ENCODE measurements around the gene KEL.

The KEL gene

DNA sequence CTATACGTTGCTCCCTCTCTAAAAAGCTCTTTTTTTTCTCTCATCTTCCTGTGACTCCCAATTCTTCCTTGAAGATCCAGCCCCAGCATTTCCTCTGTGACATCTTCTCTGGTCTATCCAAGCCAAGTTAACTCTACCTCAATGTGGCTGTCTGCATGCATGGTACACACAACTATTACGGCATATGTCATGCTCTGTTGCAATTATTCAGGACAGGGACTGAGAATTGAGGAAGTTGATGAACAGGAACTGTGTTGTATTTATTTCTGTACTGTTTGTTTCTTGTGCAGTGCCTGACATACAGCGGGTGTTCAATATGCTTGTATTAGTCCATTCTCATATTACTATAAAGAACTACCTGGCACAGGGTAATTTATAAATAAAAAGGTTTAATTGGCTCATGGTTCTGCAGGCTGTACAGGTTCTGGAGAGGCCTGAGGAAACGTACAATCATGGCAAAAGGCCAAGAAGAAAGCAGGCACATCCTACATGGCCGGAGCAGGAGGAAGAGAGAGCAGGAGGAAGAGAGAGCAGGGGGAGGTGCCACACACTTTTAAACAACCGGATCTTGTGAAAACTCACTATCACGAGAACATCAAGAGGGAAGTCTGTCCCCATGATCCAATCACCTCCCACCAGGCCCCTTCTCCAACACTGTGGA is 34.9 kb downstream of the KEL start:
- no peak for DNase-seq (ENCODE audit: low spot score)

DNA sequence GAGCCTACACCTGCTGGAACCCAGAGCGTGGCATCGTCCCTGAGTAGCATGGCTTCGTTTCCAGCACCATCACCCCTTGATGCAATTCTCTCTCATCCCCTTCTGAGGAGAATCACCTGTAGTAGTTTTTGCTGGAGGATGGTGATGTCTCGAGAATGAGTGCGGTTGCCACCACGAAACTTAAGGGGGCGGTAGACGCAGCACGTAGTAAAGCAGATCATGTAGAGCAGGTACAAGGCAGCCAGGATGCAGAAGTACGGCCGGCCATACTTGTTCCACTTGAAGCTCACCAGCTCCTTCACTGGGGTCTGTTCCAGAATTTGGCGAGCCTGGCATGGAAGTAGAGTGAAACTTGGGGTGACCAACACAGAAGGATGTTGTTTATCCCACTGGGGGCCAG is 36.8 kb downstream of the KEL start:
- DNase-seq (ENCODE audit: low spot score) = no peak

DNA sequence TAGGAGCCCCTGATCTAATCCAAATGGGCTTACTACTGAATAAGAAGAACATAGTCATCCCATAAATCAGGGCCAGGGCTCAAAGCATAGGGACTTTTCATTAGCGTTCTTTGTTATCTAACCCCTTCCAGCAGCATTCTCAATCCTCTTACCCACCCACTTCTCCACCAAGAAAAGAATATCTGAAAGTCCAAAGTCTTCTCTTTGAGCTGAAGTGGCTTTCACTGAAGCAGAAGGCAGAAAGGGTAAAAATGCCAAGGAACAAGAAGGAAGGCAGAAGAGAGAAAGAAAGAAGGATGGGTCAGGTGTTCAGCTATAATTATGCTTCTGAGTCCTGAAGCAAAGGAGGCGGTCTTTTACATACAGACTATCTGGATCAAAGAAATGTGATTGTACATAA is 38.8 kb downstream of the KEL start:
- DNase-seq (ENCODE audit: low spot score) = no peak

DNA sequence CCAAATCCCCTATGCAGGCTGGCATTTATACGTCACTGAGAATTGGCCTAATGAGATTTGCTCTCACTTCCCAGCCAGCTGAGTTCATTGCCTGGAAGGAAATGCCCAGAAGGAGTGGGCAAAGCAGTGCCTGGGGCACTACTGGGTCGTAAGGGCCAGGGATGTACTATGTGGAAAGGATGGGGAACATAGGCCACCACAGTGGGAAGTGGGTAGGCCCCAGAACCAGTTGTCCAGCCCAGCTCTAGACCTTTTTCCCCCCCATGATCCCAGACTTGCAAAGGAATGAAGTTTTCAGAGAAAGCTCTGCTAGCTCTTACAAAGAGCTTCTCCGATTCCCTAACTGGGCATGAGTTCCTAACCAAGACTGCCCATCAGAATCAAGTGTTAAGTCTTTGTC is 42.5 kb downstream of the KEL start:
- no peak for DNase-seq (ENCODE audit: low spot score)

DNA sequence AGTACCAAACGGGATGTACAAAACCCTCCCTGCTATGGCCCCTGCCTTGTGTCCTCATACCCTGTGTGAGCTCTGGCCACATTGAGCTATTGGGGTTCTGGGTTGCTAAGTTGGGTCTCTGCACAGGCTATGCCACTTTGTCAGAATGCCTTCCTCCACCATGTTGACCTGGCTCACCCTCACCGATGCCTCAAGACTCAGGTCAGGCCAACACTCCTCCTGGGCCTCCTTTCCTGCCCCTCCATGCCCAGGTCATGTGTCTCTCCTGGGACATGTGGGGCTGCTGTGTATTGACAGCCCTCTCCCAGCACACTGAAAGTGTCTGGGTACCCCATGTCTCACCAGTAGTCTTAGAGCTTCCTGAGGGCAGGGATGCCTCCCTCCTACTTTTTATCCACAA is 43.3 kb downstream of the KEL start:
- no peak for DNase-seq (ENCODE audit: low spot score)

DNA sequence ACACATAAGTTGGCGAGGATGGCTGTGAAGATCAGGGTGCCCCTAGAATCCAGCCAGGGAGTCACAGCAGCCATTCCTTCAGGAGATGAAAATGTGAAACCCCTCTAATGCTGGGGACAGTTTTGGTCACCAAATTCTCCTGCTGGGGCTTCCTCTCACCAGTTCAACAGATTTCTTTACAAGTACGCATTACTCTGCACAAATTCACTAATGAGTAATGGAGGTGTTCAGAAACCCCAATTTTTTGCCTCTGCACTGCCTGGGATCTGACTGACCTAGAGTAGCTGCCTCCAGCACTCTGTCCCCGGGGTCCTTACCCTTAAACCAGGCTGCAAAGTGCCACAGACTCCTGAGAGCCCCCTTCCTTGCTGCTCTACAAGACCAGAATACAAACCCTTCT is 44.7 kb downstream of the KEL start:
- DNase-seq (ENCODE audit: low spot score) = no peak

DNA sequence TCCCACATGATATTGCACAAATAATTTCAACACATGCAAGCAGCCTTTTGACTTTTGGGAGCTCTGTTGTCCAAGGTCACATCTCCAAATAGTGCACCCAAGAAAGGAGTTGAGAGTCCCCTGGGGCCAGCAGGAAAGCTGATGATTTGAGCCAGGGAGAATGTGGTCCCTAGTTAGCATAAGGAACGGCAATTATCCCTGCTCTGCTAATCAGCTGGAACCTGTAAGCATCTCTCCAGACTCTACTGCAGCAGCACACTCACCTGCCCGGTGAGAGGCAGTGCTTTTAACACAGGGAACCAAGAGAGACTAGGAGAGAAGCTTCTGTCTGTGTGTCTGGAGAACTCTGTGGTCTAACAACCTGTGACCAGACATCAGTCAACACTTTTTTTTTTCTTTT is 45.7 kb downstream of the KEL start:
- DNase-seq (ENCODE audit: low spot score) = no peak

DNA sequence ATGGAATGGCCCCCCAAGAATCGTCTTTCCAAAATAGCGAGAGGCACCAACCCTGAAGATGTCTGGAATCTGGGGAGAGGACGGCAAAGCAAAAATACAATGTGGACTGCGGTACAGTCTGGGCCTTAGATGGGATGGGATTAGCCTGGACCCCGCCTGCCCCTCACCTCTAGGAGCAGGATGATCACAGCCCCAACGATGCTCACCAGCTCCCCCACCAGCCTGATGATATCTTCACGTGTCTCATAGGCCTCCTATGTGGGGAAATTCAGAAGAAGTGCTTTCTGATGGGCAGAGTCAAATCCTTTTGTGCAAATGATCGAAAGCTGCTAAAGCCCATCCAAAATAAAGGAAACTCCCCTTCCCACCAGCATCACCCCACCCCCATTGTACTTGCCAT is 46.8 kb downstream of the KEL start:
- DNase-seq (ENCODE audit: low spot score) = no peak

DNA sequence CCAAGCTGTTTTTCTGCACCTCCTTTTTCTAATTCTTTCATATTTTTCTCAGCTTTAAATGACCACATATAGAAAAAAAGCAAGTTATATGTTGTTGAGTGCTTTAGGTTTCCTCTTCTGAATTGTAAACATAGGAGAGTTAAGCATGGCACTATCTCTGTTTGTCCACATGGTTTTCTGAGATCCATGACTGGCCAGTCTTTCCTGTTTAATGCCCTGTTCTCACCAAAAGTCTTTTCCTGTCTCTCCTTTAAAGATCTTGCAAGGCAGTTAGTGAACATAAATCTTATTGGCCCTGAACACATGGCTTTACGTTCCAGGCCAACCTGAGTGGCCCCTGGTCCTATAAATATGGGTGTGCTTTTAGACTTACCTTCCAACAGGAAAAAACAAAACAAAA is 48.0 kb downstream of the KEL start:
- no peak for DNase-seq (ENCODE audit: low spot score)

DNA sequence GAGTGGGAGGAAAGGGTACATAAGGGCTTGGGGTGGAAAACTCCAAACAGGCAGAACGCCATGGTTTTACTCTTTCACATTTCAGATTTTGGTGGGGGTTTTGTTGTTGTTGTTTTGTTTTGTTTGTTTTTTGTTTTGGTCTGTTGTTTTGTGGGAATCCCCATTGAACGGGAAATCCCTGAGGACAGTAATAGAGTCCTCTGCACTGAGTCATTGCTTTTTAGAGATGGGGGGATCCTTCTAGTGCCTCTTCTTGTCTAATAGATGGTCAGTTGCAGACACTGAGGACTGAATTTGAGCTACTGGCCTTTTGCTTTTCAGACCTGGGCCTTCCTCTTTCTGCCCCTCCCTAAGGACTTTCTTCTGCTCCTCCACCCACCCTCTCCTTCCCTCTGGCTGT is 48.6 kb downstream of the KEL start:
- DNase-seq (ENCODE audit: low spot score) = no peak

DNA sequence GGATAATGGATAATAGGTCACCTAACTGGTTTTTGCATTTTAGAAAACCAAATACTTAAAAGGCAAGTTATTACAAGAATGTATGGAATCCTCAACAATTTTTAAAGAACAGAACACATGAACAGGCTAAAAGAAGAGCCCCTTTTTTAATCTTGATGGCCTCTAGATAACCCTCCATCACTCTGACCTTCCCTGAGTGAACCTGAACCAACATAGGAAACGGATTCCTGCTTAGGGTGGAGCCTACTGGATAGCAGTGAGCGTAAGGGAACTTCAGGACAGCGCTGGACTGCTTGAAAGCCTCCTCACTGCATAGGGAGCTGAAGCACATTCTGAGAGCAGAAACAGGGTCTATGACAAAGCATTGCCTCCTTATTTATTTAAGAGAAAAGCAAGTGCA is 49.1 kb downstream of the KEL start:
- DNase-seq (ENCODE audit: low spot score) = no peak

DNA sequence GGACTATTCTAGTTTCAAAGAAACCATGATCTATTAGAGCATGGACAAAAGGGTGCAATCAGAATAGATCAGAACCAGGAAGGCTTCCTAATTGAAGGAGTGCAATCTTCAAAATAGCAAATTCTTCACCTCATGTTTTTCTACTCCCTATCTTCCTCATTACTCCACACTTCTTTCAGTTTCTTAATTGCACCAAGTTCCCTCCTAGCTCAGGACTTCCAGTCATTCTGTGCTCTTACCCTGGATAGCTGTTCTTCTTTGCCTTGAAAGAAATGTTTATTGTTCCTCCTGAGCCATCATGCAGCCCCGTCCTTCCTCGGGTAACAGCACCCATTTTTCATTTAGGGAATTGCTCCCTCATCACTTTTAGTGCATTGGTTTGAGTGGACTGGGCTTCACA is 51.7 kb downstream of the KEL start:
- no peak for DNase-seq (ENCODE audit: low spot score)

DNA sequence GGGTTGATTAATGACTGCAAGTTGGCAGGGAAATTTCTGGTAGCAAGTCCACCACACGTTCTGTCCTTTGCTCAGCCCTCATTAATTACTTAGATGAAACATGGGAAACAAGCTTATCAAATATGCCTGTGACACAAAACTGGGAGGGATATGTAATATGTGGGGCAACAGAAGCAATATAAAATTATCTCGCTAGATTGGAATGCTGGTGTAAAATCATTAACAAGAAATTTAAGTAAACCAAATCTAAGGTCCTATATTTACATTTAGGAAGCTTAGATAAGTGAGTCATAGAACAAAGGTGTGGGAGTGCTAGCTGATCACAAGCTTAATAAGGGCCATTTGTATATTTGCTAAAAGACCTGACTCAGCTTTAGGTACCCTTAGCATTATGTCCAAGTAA is 52.1 kb downstream of the KEL start:
- no peak for DNase-seq (ENCODE audit: low spot score)

DNA sequence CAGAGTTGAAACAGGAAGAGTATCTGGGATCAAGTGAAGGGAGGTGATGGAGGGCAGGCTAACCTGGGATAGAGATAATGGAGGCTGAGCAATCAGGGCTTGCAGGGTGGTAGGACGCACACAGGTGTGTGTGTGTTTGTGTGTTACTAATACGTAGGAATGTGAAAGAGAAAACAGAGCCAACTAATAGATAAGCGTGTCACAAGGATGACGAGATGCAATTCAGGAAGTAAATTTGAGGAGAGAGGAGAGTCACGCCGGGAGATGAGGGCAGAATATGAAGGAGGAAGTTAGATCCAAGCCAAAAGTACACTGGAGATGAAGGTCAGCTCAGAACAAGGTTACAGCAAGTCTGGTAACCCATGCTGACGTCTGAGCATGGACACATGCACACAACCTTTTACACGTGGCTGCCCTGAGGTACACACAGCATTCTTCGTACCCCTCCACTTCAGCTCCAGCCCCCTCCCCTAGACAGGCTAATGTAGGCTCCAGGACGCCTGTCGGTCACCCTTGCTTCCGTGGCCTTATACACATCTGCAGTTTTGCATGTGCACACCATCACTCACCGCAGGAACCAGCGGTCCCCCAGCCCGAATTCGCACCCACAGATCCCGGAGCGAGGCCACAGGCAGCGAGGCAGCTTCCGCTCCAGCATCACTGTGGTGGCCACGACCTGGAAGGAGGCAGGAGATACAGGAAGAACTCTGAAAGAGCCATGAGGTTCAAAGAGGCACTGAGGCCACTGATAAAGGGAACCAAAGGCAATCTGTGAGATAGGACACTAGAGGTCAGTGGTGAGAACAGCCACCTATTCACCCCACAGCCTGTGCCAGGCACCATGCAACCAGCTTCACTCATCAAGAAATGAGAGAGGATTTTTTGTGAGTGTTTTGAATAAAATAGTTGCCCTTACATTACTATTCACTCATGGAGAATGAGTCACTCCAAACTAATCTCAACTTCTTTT is 53.0 kb downstream of the KEL start:
- no peak for DNase-seq (ENCODE audit: low spot score)

DNA sequence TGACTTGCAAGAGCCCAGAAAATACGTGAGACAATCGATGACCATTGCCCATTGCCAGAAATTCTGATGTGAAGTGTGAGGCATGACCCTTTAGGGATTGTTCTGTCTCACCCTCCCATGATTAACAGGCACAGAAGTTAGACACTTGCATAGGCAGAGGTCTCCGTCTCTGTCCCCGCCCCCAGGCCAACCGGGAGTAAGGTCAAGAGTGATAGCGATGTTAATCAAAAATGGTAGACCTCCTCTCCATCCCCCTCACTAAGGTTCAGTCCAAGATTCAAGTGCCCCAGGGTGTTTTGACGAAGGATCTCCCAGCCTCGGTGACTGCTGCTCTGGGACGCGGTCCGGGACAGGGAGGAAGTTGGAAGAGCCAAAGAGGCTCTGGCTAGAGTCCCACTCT is 53.9 kb downstream of the KEL start:
- DNase-seq (ENCODE audit: low spot score) = no peak

DNA sequence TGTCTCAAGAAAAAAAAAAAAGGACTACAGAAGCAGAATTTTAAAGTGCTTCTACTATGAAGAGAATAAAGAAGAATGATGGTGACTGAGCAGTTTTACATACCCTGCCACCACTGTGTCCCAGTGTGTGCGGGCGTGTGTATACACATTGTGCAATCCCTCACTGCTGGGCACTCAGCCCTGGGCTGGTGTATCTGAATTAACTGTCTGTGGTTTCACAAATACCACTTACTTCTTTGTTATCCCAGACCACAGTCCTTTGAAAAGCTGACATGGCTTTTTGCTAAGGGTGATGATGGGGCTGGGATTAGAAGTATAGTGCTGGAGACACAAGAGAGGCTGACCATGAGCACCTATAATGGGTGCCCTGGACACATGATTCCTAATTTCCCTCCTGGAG is 55.5 kb downstream of the KEL start:
- no peak for DNase-seq (ENCODE audit: low spot score)

DNA sequence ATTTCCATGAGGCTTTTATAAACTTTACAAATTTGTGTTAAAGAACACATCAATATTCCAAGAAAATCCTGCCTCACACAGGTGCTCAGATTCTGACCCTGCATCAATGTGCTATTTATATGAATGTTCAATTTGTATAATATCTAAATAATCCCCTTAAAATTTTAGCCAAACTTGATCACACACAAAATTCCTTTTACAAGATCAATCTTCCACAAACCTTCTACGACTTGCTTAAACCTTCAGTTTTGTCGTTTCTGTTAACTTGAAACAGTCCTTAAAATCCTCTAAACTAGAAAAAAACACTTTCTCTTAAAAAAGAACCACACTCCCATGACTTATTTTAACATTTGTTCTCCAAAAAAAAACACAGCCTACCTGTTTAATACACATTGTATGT is 56.4 kb downstream of the KEL start:
- no peak for DNase-seq (ENCODE audit: low spot score)

DNA sequence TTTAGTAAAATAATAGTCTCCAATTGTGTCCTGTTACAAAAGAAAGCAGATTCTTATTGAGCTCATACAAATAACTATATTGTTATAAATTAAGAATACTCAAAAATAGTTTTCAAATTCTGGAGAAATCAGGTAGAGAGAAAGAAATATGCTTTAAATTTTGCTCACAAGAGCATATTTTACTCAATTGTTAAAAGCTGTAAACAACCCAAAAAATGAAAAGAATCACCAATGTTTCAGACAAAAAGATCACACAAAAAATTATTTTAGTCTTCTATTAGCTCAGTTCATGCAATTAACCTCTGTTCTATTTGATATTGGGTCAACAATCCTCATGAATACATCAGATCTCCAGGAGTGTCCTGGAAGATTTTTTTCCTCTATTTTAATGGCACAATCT is 58.0 kb downstream of the KEL start:
- no peak for DNase-seq (ENCODE audit: low spot score)

DNA sequence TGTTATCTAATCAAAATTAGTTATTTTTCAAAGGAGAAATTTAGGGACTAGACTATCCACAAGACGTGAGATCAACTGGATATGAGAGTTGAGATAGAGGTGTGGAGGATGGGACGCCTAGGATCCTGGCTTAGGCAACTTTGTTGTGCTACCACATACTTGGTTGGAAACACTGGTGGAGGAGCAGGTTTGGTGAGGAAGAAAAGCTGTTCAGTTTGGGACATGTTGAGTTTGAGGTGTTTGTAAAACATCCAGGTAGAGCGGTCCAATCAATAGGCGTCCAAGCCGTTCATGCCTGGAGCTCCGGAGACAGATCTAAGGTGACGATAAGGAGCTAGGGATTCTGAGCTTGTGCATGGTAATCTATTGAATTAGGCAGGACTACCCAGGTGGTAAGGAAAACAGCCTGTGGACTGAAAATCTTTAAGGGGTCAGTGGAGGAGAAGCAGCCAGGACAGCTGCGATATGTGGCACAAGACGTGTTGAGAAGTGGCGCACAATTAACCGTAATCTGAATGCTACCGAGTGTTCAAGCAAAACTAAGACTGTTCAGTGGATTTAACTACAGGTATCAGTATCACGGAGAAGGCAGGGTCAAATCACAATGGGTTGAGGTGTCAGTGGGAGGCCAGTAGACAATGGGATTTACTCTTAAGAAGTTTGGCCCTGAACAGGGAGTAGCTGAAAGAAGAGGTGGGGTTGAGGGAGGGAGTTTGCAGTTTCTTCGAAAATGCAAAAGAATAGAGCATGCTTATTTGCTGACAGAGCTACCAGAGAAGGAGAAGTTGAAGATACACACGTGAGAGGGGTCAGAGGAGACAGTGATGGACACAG is 60.5 kb downstream of the KEL start:
- DNase-seq (ENCODE audit: low spot score) = no peak

DNA sequence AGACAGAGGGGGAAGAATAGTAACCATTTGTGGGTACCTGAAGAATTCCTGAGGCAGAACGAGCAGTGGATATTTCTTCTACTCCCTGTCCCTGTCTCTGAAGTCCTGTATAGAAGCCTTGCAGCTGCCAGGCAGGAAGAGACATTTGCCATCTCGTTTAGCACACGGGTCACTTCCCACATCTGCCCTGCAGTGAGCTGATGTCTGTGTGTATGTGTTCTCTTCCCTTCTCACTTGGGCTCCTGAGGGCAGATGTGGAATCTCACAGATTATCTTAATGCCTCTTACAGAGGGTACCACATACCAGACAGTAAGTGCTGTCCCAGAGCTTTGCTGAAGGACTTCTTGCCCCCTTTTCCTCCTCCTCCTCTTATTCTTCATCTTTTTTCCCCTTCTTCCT is 62.5 kb downstream of the KEL start:
- DNase-seq (ENCODE audit: low spot score) = no peak

DNA sequence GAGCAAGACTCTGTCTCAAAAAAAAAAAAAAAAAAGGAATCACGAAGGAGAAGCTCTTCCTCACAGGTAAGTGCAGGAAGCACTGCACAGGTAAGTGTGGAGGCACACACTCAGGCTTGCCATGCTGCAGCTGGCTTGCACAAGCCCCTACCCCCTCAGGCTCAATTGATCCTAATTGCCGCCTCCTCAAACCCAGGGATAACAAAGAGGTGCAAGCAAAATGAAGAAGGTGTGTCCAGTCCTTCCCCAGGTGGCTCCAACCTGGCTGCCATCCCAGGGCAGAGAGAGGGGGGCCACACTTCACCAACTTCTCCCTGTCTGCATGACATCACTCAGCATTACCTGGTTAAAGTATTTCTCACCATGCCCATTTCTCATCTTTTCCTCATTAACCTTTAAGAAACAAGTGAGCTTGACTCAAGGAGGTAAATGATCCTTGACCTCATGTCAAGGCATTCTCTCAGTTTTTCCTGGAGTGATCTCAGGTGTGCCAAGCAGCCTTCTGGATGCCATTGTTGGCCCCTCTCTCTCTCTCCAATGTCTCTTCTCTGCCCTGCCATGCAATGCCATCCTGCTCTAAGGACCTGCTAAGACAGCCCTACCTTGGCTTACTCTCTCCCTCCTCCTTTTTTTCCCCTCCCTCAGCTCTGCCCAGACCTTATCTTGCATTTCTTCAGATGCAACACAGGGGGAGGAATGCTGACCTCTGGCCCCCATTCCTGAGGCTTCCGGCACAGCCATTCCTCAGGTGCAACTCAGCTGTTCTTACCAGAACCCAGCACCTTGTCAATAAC is 63.6 kb downstream of the KEL start:
- no peak for DNase-seq (ENCODE audit: low spot score)

DNA sequence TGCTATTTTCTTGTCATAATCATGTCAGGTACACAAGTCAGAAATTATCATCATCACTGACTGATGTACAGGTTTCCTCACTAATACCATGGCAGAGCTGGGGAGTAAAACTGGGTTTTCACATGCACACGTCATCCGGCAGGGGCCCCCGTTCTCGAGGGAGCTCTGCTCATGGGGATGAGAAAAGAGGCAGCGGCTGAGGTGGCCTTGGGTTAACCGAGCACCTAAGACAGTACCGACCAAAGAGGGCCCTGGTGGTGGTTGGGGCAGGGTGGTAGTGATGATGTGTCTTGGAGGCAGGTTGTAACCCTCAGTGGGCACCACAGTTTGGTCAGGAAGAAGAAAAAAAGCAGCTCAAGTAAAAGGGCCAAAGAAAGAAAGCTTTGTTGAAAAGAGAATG is 64.5 kb downstream of the KEL start:
- DNase-seq (ENCODE audit: low spot score) = no peak

All from CD4-positive, alpha-beta T cell treated with Interleukin-15 for 4 hours (primary cell).